Transverse colon (tissue), 4 donors: ENCODE measurements around the gene ZNF486.

Experiments
- POLR2AphosphoS5 ChIP-seq, 3 donors: sonication (generic); formaldehyde crosslinking; IDR thresholded peaks; one replicate each; pipeline ENCODE4 v1.6.1; 2016; ENCODE audit warnings: antibody characterized with exemption in 3 of 3
- TF ChIP-seq, protein P1 (sequence below), 5 experiments: fragments of 200-600 bp in 3 of 5; fragments of 450-650 bp in 2 of 5; sonication (generic) in 3 of 5; IDR thresholded peaks; 1 replicate in 2 of 5; 2 replicates in 3 of 5; pipeline ENCODE4 v1.5.1; 2016 to 2017; ENCODE audit warnings: antibody characterized with exemption in 5 of 5, inconsistent platforms in 3 of 5, mild to moderate bottlenecking in 2 of 5, moderate library complexity in 1 of 5

DNA sequence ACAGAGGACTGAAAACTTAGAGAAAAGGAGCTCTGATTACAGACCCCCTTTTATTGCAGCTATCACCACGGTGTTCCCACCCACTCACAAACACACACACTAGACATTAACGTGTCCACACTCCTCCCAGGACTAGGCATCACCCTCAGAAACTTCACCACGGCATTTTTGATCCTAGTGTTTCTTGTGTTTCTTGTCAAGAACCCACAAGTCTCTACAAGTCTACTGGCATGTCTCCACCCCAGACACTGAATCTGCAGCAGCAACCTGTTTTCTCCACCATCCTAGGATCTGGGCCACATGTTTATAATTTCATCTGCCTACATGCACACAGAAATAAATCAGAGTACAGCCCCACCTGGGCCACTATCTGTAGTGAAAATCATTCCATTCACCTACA, 4.3 kb downstream of the ZNF486 start:
- TF ChIP-seq, protein P1, sequence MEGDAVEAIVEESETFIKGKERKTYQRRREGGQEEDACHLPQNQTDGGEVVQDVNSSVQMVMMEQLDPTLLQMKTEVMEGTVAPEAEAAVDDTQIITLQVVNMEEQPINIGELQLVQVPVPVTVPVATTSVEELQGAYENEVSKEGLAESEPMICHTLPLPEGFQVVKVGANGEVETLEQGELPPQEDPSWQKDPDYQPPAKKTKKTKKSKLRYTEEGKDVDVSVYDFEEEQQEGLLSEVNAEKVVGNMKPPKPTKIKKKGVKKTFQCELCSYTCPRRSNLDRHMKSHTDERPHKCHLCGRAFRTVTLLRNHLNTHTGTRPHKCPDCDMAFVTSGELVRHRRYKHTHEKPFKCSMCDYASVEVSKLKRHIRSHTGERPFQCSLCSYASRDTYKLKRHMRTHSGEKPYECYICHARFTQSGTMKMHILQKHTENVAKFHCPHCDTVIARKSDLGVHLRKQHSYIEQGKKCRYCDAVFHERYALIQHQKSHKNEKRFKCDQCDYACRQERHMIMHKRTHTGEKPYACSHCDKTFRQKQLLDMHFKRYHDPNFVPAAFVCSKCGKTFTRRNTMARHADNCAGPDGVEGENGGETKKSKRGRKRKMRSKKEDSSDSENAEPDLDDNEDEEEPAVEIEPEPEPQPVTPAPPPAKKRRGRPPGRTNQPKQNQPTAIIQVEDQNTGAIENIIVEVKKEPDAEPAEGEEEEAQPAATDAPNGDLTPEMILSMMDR (IDR thresholded peaks at IDR 0.05), result no peak
- no peak for TF ChIP-seq POLR2AphosphoS5 (IDR thresholded peaks at IDR 0.05)
